Gastroesophageal sphincter (tissue), 4 donors: ENCODE results near the gene ODAD4. TPM values are rescaled to one million over a fixed set of nuclear protein-coding genes. Genes with fewer than 3 reads are reported as not detected.

ENCODE experiments used
- ATAC-seq: fragments of 150-250 bp; one replicate; pipeline ENCODE4 v1.9.1; 2016; ENCODE audit warnings: mild to moderate bottlenecking, moderate library complexity
- H3K27ac ChIP-seq, 4 donors: fragments of 200-600 bp; sonication (generic) in 3 of 4; 1 replicate in 3 of 4; 2 replicates in 1 of 4; pipeline ENCODE4 v1.5.1; 2016 to 2019
- H3K27me3 ChIP-seq: fragments of 200-600 bp; sonication (generic); one replicate; pipeline ENCODE4 v1.5.1; 2019
- H3K36me3 ChIP-seq, 2 donors: fragments of 200-600 bp; sonication (generic); one replicate each; pipeline ENCODE4 v1.5.1; 2019; ENCODE audit warnings: control low read depth in 1 of 2
- H3K4me1 ChIP-seq, 3 donors: fragments of 200-600 bp; sonication (generic); 1 replicate in 2 of 3; 2 replicates in 1 of 3; pipeline ENCODE4 v1.5.1; 2016 to 2019; ENCODE audit warnings: control low read depth in 2 of 3
- H3K4me3 ChIP-seq, 2 donors: fragments of 200-600 bp; sonication (generic); one replicate each; pipeline ENCODE4 v1.5.1; 2019; ENCODE audit warnings: mild to moderate bottlenecking in 1 of 2, moderate library complexity in 1 of 2
- H3K9me3 ChIP-seq, 3 donors: fragments of 200-600 bp; sonication (generic); one replicate each; pipeline ENCODE4 v1.5.1; 2017 to 2019; ENCODE audit warnings: control low read depth in 2 of 3
- EP300 ChIP-seq: sonication (generic); formaldehyde crosslinking; IDR thresholded peaks from one replicate; pipeline ENCODE4 v1.6.1; 2017; ENCODE audit warnings: antibody characterized with exemption, mild to moderate bottlenecking
- POLR2A ChIP-seq, 2 donors: fragments of 450-650 bp; IDR thresholded peaks; one replicate each; pipeline ENCODE4 v1.6.1; 2017; ENCODE audit warnings: antibody characterized with exemption in 2 of 2, mild to moderate bottlenecking in 2 of 2, moderate library complexity in 1 of 2
- POLR2AphosphoS5 ChIP-seq: sonication (generic); formaldehyde crosslinking; IDR thresholded peaks from one replicate; pipeline ENCODE4 v1.6.1; 2017; ENCODE audit warnings: antibody characterized with exemption
- WGBS, 2 donors: methylation state at CpG; one replicate each; pipeline ENCODE4 v1.1.5; 2018; ENCODE audit warnings: low coverage in 1 of 2; 5-methylcytosine and 5-hydroxymethylcytosine counted together
- total RNA-seq, 4 donors: library from RNA; depleted of rRNA; stranded (reverse); fragments of >200 nt; gene quantifications; one replicate each; pipeline ENCODE4 v1.1.0, GENCODE V29; 2016
- TF ChIP-seq, protein P1 (sequence below), 4 experiments: fragments of 200-600 bp in 2 of 4; fragments of 450-650 bp in 2 of 4; sonication (generic) in 1 of 4; IDR thresholded peaks; one replicate each; pipeline ENCODE4 v1.5.1; 2017 to 2019; ENCODE audit warnings: antibody characterized with exemption in 4 of 4, mild to moderate bottlenecking in 2 of 4, moderate library complexity in 2 of 4

ODAD4 gene
- total RNA-seq, 4 donors from 2014 or later = 0.19 to 2.2 (median 0.60) TPM

DNA sequence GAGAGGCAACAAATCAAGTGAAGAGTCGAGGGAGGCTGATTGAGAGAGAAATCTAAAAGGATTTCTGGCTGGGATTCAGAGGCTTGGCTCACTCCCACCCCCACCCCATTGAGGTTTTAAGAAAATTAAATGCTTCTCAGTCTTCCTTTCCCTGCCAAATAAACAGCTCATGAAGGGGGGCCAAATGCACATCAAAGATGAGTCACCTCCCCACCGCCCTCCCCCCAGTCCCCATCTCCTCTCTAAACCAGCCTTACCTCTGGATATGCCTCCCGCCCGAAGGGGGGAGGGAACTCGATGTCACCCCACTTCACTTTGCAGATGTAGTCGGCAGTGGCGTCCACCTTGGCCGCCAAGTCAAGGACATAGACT lies 23.2 kb upstream of the ODAD4 start:
- Histone ChIP-seq H3K36me3 (peaks cover 0 to 100% of the 10 kb centered on the region in 2 donors), H3K4me3 (no peak overlapping the region), H3K4me1 (no peaks in the 10 kb centered on the region), H3K9me3 (no peaks in the 10 kb centered on the region), H3K27me3 (no peaks in the 10 kb centered on the region), H3K27ac (no peak overlapping the region)
- 20 to 73% methylated on average over 2 to 8 of the region's 8 CpGs for WGBS, 2 donors
- TF ChIP-seq, protein P1, sequence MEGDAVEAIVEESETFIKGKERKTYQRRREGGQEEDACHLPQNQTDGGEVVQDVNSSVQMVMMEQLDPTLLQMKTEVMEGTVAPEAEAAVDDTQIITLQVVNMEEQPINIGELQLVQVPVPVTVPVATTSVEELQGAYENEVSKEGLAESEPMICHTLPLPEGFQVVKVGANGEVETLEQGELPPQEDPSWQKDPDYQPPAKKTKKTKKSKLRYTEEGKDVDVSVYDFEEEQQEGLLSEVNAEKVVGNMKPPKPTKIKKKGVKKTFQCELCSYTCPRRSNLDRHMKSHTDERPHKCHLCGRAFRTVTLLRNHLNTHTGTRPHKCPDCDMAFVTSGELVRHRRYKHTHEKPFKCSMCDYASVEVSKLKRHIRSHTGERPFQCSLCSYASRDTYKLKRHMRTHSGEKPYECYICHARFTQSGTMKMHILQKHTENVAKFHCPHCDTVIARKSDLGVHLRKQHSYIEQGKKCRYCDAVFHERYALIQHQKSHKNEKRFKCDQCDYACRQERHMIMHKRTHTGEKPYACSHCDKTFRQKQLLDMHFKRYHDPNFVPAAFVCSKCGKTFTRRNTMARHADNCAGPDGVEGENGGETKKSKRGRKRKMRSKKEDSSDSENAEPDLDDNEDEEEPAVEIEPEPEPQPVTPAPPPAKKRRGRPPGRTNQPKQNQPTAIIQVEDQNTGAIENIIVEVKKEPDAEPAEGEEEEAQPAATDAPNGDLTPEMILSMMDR (IDR thresholded peaks at IDR 0.05) = no peak
- no peak for TF ChIP-seq EP300
- TF ChIP-seq POLR2AphosphoS5 = no peak
- no peak for TF ChIP-seq POLR2A (IDR thresholded peaks at IDR 0.05)
- no peak for ATAC-seq

- peaks cover 0 to 100% of the 10 kb centered on the region in 2 donors for H3K36me3 ChIP-seq
- H3K4me3 ChIP-seq = no peak overlapping the region
- H3K27me3 ChIP-seq = no peaks in the 10 kb centered on the region
- ATAC-seq = no peak
- no peak overlapping the region for H3K27ac ChIP-seq
- no peak for TF ChIP-seq POLR2AphosphoS5
- TF ChIP-seq, protein P1 (IDR thresholded peaks at IDR 0.05) = no peak
- no peaks in the 10 kb centered on the region for H3K4me1 ChIP-seq
- no peaks in the 10 kb centered on the region for H3K9me3 ChIP-seq
- 75 to 92% methylated on average over 2 to 9 of the region's 14 CpGs for WGBS, 2 donors
Observed at GRCh38 chr17:41907633-41908539, 22.5 kb upstream of the ODAD4 start.

DNA sequence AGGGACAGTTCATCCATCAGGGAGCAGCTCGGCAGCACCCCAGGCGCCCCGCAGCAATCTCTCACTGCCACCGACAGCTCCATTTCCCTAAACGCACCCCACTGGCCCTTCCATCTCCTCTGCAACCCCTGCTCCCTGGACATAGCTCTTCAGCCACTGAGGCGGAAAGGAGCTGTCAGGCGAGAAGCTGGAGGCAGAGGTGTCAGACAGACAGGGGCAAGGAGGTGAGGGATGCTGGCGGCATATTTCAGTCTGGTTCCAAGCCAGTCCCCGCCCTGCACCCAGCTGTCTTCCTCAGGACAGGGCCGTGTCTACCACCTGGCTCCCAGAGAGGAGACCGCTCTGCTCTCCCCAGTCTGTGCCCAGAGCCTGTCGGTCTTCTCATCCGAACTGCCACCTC lies 21.3 kb upstream of the ODAD4 start:
- 78 to 88% methylated on average over 8 to 11 of the region's 13 CpGs for WGBS, 2 donors
- H3K36me3 ChIP-seq = peaks cover 0 to 97% of the 10 kb centered on the region in 2 donors

DNA sequence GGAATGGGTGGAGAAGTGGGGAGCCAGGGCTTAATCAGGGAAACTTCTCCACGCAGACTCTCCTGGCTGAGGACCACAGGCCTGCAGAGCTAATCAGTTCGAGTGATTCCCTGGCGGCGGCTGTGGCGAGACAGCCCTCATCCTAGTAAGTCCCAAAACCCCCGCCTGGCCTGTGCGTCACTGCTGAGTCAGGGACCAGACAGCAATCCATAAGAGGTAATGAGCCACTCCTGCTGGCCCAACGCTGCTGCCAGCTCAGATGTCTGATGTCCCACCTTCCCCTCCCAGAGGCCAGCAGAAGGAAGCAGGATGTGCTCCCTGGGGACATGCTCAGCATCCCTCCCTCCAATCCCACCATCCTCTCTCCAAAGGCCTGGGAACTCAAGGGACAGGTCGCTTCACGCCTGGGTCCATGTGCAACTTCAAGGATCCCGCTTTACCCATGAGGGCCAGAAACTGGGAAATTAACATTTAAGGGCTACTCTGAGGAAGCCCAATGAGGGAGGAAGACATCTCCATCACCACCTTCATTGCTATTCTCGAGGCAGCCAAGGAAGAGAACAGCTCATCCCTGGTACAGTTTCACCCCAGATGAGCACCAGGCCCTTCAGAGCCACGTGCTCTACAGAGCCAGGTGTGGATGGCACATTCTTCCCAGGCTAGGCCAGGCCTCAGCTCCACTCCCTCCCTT lies 19.6 kb upstream of the ODAD4 start:
- ATAC-seq = no peak
- Histone ChIP-seq H3K27ac (no peak overlapping the region), H3K4me1 (peaks cover 0 to 23% (median 3%) of the 10 kb centered on the region in 3 donors), H3K27me3 (no peaks in the 10 kb centered on the region), H3K36me3 (peaks cover 0 to 80% of the 10 kb centered on the region in 2 donors), H3K9me3 (no peaks in the 10 kb centered on the region), H3K4me3 (no peak overlapping the region)
- TF ChIP-seq, protein P1 (IDR thresholded peaks at IDR 0.05) = no peak
- TF ChIP-seq POLR2A (IDR thresholded peaks at IDR 0.05) = no peak
- 78 to 100% methylated on average over 1 to 6 of the region's 13 CpGs for WGBS, 2 donors

More for the DNA sequence above, 21.3 kb upstream of the ODAD4 start:
- no peaks in the 10 kb centered on the region for H3K9me3 ChIP-seq
- no peaks in the 10 kb centered on the region for H3K27me3 ChIP-seq
- no peak for TF ChIP-seq POLR2A (IDR thresholded peaks at IDR 0.05)
- no peak for TF ChIP-seq EP300
- no peak for TF ChIP-seq POLR2AphosphoS5
- TF ChIP-seq, protein P1 (IDR thresholded peaks at IDR 0.05) = no peak
- ATAC-seq = no peak
- no peak overlapping the region for H3K4me3 ChIP-seq
- H3K4me1 ChIP-seq = peaks cover 0 to 5% (median 3%) of the 10 kb centered on the region in 3 donors
- H3K27ac ChIP-seq = no peak overlapping the region
